ENCODE results near the gene AOAH.

AOAH gene

DNA sequence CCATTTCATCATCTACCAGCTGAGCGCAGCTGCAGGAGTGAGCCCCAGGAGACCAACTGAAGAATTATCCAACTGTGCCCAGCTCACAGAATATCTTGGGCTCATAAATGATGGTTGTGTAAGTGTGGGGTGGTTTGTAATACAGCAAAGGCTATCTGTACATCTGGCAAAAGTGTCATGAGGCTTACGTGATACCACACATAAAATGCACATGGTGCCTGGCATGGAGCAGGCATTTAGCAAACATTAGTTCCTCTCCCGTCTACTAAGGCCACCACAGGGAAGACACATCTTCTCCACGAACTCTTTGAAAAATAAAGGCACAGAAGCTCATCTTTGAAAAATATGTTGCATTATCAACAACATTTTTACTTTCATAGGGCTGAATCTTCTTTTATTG, 32.3 kb downstream of the AOAH start:
- DNase-seq (ENCODE audit: low spot score), result no peak

DNA sequence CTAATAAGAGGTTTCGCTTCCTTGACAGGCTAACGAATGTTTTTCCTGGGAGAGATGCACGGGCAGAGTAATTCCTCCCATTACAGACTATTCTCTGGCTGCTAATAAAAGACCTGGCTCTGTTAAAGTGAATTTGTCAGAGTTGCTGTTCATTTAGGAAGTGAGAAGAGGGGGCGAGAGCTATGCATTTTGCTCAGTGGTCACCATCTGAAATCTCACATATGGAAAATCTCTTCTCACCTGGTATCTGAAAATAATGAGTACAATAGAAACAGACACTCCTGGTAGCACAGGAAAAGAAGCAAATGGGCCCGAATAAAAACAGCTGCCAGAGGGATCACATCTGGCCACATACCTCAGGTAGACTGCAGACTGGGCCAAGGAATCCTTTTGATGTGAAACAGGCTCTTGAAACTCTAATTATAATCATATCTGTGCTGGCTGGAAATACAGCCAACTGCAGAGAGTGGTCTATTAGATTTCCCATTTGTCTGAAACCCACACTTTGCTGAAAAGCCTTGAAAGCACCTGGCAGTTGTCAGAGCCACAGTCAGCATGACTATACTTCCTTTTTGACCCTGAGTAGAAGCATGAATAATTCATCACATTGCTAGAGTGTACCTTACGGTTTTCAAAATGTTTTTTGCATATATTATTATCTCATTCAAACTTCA, 33.6 kb downstream of the AOAH start:
- no peak for DNase-seq (ENCODE audit: low spot score)

- DNase-seq (ENCODE audit: low spot score), result no peak
Observed at GRCh38 chr7:36690041-36690440, 34.3 kb downstream of the AOAH start.

DNA sequence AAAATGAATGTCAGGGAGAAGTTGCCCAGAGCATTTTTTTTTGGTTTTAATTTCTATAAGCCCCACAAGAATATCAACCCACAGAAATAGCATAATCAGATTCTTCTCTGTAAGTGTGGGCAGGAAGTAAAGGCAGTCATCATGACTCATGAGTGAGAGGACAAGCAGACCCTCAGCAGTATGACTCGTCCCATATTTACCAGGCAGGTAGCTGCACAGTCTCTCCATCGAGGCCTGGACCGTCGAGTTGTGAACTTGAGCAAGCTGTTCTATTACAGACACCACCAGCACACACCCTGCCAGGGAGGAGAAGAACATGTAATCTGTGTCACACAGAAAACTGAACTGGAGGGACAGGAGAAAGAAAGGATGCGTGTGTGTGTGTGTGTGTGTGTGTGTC, 37.8 kb downstream of the AOAH start:
- peak; percentile 70 for DNase-seq (ENCODE audit: low spot score)

DNA sequence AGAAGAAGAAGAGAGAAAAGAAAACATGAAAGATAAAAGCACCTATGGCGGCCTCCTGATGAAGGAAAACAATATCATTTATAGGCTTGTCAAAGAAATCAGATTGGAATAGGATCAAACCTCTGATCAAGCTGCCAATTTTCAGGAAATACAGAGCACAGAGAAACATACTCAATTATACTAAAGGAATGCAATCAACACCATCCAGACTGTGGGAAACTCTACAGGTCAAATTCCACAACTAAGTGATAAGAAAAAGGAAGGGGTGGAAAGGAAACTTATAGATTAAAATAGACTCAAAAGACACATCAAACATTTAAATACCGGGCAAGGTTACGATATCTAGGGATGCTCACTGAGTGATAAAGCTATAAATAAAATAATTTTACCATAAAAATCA, 39.3 kb downstream of the AOAH start:
- no peak for DNase-seq (ENCODE audit: low spot score)

- DNase-seq (ENCODE audit: low spot score), result peak; percentile 30
Observed at GRCh38 chr7:36683695-36684357, 40.5 kb downstream of the AOAH start.

DNA sequence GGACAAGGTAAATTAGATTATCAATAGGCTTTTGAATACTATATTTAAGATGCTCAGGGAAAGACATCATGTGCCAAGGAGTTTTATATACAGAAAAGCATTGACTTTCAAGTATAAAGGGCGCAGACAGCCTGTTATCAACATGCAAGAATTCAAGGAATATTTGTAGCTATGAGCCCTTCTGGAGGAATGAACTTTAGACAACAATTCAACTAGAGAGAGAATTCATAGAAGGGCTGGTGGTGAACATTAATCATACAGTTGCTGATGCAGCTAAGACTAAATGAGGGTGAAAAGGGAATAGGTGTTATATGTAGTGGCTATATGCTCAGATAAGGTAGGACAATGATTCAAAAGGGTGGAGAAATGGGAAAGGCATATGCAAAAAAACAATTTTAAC, 41.2 kb downstream of the AOAH start:
- DNase-seq (ENCODE audit: low spot score), result no peak

- no peak for DNase-seq (ENCODE audit: low spot score)
Observed at GRCh38 chr7:36682102-36682501, 42.2 kb downstream of the AOAH start.

DNA sequence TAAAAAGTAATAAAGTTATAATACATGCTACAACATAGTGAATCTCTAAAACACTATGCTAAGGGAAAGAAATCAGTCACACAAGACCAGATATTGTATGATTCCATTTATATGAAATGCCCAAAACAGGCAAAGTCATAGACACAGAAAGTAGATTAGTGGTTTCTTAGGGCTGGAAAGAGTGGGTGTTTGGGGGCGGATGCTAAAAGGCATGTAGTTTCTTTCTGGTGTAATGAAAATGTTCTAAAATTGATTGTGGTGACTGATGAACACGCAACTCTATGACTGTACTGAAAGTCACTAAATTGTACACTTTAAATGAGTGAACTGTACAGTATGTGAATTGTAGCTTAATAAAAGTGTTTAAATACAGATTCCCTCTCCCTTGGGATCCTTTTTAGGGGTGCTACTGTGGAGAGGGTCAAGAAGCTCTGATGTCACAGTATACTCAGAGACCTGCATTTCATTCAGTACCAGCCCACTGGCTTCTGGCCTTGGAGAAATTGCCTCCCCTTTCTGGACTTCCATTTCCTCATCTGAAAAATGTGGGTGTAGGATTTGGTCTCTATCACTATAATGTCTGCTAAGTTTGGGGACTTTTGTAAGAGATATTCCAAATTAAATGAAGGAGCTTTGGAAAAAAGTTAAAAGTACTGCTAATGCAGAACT, 46.4 kb downstream of the AOAH start:
- DNase-seq (ENCODE audit: low spot score), result peak; percentile 25

- DNase-seq (ENCODE audit: low spot score), result no peak
Observed at GRCh38 chr7:36673703-36674102, 50.6 kb downstream of the AOAH start.

GRCh38 chr7:36671432-36671829, 52.9 kb downstream of the AOAH start:
- DNase-seq (ENCODE audit: low spot score), result no peak

DNA sequence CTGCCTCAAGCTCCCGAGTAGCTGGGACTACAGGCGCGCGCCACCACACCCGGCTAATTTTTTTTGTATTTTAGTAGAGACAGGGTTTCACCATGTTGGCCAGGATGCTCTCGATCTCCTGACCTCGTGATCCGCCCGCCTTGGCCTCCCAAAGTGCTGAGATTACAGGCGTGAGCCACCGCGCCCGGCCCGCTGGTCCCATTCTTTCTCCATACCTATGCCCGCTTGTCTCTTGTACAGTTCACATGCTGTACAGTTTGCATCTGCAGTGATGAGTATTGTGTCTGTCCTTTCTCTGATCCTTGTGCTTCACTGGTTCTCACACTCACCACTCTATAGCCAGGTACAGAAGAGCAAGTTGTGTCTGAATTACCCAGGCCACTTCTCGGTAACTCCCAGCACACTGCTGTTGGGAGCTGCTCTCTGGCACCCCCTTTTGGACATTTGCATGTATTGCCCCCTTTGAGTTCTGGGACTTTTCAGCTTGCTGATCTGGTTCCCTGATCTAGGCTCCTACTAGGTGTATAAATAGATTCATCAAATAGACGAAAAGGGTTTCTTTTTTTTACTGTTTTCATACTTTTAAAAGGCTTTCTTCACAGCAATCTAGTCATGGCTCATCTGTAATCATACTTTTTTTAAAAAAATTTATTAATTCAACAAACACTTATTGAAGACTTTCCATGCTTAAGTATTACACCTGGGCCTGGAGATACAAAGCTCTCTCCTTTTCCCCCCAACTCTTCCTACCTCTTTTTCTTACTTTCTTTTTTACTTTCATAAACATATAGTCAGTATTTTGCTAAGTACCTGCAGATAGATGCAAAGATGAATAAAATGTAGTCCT, 53.5 kb downstream of the AOAH start:
- peak; percentile 77 for DNase-seq (ENCODE audit: low spot score)

DNA sequence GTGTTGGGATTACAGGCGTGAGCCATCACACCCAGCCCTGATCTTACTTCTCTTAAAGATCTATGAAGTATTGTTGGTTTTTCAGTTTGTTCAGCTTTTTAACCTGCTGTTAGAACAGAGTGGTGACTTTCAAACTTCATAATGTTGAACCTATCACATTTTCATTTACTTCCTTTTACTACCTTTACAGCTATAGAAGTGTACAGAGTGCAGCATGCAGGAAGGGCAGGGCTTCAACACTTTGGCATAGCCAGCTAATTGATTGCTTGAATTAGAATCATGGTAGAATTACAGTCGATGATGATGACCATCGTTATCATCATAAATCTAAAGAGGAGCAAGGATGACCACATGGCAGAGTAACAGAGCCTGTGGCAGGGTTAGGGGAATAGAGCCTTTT, 55.5 kb downstream of the AOAH start:
- DNase-seq (ENCODE audit: low spot score), result no peak

- no peak for DNase-seq (ENCODE audit: low spot score)
Observed at GRCh38 chr7:36668080-36668479, 56.2 kb downstream of the AOAH start.

GRCh38 chr7:36667007-36667745, 57.1 kb downstream of the AOAH start:
- no peak for DNase-seq (ENCODE audit: low spot score)

GRCh38 chr7:36663481-36663880, 60.8 kb downstream of the AOAH start:
- DNase-seq (ENCODE audit: low spot score), result no peak

GRCh38 chr7:36661135-36661840, 63.0 kb downstream of the AOAH start:
- no peak for DNase-seq (ENCODE audit: low spot score)

DNA sequence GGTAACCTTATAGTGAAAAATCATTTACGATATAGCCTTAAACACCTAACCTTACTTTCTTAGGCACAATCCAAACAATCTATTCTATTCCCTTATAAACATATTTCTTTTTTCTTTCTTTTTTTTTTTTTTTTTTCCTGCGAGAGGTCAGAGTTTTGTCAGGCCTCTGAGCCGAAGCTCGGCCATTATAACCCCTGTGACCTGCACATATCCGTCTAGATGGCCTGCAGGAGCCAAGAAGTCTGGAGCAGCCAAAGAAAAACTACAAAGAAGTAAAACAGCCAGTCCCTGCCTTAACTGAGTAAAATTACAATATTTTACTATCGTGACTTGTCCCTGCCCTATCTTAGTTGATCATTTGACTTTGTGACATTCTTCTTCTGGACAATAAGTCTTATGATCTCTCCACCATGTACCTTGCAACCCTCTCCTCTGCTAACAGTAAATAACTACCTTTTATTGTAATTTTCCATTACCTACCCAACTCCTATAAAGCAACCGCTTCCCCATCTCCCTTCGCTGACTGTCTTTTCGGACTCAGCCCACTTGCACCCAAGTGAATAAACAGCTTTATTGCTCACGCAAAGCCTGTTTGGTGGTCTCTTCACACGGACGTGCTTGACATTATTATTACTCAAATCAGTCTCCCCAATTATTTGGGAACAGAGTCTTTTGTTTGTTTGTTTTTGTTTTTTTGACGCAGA, 64.5 kb downstream of the AOAH start:
- no peak for DNase-seq (ENCODE audit: low spot score)

- DNase-seq (ENCODE audit: low spot score), result no peak
Observed at GRCh38 chr7:36659172-36659516, 65.2 kb downstream of the AOAH start.

- no peak for DNase-seq (ENCODE audit: low spot score)
Observed at GRCh38 chr7:36658335-36659171, 65.7 kb downstream of the AOAH start.

Data from CD4-positive, alpha-beta T cell treated with Interleukin-15 for 4 hours (primary cell).